NCI-H1694 treated with DMSO at 0.1 percent for 48 hours (cell line): ENCODE results near the gene HAGHL.

ENCODE experiments used
- DNase-seq: peaks from one replicate; lab custom pipeline; 2025; lab: John Stamatoyannopoulos, UW

Gene HAGHL, protein sequence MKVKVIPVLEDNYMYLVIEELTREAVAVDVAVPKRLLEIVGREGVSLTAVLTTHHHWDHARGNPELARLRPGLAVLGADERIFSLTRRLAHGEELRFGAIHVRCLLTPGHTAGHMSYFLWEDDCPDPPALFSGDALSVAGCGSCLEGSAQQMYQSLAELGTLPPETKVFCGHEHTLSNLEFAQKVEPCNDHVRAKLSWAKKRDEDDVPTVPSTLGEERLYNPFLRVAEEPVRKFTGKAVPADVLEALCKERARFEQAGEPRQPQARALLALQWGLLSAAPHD

DNA sequence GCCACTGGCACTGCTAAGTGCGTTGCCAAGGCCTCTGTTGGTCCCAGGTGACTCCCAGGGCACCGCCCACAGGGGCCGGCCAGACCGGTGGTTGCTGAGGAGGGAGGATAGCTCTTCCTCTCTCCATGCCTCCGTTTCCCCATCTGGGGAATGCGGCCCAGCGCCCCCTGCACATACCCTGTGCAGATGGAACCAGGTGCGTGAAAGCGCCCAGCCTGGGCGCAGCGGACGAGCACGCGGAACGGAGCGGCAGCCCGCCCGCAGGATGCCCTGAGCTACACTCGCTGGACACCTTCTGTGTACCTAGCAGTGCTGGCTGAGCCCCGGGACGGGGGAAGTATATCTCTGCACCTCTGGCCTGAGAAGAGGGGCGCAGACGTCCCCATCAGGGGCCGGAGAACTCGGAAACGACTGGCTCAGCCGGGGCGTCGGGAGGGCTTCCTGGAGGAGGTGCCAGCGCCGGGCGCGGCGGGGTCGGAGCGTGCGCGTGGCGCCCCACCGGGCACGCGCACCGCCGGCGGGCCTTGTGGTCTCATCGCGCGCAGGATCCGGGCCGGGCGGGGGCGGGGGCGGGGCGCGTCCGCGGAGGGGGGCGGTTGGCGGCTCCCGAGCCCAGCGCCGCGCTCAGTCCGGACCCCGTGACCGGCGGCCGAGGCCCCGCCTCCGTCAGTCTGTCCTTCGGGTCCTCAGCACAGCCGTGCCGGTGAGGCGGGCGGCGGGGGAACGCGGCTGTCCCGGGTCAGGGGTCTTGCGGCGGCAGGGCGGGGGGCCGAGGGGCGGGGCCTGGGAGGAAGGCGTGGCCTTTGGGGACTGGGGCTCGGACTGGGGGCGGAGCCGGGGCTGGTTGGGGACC is at the start of gene HAGHL, which contains the start of gene CCDC78:
Gene HAGHL (plus strand): TSS at position 669 of the 853 bp plus-strand sequence. CDS start 404 bp downstream, outside the sequence.
Gene CCDC78 (minus strand): TSS at position 6 of the 853 bp plus-strand sequence. CDS start 76 bp downstream, outside the sequence.
- DNase-seq, result no peak

DNA sequence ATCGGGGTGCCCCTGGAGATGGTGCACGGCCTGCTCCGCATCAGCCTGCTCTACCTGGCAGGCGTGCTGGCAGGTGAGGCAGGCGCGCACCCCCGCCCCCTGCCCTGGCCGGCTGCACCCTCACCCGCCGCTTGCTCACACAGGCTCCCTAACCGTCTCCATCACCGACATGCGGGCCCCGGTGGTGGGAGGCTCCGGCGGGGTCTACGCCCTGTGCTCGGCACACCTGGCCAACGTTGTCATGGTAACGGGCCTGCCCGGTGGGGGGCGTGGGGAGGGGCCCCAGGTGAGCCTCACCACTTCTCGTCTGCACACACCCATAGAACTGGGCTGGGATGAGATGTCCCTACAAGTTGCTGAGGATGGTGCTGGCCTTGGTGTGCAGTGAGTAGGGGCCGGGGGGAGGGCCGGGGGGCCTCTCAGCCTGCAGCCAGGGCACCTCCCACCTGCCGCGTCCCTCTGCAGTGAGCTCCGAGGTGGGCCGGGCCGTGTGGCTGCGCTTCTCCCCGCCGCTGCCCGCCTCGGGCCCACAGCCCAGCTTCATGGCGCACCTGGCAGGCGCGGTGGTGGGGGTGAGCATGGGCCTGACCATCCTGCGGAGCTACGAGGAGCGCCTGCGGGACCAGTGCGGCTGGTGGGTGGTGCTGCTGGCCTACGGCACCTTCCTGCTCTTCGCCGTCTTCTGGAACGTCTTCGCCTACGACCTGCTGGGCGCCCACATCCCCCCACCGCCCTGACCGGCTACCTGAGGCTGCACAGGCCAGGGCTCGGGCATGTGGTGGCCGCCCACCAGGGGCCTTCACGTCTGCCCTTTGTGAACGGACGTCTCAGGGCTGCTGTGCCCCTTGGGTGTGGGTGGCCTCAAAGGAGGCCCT is 49.4 kb upstream of the HAGHL start:
- no peak for DNase-seq

DNA sequence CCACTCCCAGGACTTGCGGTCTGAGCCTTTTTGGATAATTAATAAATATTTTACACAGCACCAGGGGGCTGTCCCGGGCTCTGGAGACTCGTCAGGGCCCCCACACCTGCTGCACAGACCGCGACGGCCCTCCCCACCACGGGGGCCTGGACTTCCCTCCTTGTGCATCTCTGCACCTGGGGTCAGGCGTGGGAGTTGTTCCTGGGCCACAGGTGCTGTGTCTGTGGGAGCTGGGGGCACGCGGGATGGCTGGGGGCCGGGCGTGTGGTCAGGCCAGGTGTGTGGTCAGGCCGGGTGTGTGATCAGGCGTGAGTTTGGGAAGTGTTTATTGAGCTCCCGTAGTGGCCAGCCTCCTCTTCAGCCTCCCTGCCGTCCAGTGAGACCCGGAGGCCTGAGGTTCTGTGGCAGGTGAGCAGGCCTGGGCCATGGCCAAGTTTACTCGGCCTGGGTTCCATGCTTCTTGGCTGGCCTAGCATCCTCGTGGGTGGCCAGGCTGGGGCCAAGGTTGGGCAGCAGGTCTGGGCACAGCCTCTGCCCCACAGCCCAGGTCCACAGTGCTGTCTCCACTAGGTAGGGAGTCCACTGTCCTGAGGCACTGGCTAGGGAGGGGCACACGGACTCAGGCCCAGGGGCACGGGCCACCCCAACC is 48.6 kb upstream of the HAGHL start:
- no peak for DNase-seq

DNA sequence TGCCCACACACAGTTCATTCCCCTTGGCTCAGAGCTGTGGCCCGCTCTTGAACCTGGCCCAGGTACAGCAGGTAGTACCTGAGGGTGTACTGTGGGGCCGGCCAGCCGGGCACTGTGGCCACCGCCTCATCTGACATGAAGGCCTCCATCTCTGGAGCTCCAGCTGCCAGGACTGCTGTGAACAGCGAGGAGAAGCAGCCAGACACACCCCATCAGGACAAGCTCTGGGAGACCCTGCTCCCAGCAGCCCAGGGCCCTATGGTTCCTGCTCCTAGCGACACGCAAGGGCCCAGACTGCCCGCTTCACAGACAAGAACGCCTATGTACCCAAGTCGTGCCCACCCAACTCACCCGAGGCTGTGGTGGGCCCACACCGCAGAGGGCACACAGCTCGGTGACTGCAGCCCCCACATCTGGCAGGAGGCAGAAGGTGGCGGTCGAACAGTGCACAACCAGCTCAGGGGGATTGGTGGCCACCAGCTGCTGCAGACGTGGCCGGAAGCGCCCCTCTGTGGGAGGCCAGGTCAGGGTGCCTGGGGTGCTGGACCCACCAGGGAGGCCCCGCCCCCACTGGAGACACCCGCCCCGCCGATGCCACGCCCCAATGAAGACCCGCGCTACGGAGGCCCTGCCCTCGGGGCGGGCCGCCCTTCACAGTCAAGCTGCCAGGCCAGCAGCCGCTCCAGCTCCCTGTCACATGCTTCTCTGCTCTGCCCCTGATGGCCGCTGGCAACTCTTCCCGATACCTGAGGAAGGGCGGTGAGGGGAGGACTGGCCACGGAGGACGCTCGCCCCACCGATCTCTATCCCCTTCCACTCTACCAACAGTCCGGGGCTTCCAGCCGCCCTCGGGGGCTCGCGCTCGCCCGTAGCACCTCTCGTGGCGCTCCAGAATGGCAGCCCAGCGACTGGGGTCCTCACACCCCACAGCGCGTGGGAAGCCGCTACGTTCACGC is 47.8 kb upstream of the HAGHL start:
- DNase-seq, result peak; percentile 27

DNA sequence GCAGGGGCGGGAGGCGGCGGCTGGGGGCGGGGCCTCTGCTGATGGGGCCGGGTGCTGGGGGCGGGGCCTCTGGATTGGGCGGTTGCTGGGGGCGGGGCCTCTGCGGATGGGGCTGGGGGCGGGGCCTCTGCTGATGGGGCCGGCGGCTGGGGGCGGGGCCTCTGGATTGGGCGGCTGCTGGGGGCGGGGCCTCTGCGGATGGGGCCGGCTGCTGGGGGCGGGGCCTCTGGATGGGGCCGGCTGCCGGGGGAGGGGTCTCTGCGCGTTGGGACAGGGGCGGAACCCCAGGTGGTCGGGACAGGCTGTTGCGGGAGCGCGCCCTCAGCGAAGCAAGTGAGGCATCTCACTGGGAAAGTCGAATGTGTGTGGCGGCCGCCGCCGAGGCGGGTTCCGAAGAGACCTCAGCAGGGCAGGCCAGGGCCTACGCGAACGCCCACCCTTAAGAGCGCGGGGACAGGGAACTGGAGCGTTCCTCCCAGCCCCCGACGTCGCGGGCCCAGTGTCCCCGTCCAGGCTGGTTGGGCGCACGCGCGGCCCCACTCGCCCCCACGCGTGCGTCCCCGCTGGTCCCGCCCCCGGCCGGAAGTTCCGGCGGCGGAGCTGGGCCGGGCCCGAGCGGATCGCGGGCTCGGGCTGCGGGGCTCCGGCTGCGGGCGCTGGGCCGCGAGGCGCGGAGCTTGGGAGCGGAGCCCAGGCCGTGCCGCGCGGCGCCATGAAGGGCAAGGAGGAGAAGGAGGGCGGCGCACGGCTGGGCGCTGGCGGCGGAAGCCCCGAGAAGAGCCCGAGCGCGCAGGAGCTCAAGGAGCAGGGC is 46.9 kb upstream of the HAGHL start, which contains the start of gene STUB1:
Gene STUB1 (plus strand): TSS at position 597 of the 811 bp plus-strand sequence. CDS start 116 bp downstream, at position 713.
- DNase-seq, result peak; percentile 49

DNA sequence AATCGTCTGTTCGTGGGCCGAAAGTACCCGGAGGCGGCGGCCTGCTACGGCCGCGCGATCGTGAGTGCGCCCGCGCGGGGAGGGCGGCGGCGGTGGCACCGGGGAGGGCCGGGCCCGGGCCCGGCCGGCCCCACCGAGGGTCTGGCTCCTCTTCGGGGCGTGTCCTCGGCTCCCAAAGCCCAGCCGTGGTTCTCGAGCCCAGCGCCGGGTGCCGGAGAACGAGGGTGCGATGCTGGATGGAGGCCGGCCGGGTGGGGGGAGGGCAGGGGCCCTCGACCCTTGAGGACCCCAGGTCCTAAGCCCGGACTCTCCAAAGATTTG is 46.3 kb upstream of the HAGHL start:
- DNase-seq, result no peak

DNA sequence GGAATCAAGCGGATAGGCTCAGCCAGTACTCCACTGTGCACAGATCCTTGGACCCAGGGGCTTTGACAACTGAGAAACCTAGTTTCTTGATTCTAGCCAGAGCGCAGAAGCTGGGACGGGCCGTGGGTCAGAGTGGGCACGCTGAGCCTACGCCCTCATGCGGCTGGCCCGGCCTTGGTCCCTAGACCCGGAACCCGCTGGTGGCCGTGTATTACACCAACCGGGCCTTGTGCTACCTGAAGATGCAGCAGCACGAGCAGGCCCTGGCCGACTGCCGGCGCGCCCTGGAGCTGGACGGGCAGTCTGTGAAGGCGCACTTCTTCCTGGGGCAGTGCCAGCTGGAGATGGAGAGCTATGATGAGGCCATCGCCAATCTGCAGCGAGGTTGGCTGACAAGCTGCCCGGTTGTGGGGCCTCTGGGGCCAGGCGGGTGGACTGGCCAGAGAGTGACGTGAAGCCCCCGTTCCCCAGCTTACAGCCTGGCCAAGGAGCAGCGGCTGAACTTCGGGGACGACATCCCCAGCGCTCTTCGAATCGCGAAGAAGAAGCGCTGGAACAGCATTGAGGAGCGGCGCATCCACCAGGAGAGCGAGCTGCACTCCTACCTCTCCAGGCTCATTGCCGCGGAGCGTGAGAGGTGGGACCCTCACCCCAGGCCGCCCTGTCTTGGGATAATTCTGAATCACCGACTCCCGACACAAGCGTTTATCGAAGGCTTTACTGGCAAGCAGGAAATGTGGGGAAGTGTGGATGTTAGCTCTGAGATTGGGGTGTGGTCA is 45.8 kb upstream of the HAGHL start:
- DNase-seq, result no peak

DNA sequence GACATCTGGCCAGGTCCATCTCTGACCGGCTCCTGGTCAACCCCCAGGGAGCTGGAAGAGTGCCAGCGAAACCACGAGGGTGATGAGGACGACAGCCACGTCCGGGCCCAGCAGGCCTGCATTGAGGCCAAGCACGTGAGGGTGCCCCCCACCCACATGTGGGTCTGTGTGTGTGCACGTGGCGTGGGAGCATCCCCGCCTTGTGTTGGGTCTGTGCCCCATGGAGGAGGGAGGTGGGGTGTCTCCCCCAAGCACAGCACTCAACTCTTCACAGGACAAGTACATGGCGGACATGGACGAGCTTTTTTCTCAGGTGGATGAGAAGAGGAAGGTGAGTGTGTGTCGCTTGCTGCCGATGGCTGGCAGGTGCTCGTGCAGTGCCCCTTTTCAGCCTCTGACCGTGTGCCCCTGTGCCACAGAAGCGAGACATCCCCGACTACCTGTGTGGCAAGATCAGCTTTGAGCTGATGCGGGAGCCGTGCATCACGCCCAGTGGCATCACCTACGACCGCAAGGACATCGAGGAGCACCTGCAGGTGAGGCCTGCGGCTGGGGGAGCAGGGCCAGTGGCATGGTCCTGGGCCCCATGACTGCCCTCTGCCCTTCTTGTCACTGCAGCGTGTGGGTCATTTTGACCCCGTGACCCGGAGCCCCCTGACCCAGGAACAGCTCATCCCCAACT is 45.0 kb upstream of the HAGHL start:
- no peak for DNase-seq

DNA sequence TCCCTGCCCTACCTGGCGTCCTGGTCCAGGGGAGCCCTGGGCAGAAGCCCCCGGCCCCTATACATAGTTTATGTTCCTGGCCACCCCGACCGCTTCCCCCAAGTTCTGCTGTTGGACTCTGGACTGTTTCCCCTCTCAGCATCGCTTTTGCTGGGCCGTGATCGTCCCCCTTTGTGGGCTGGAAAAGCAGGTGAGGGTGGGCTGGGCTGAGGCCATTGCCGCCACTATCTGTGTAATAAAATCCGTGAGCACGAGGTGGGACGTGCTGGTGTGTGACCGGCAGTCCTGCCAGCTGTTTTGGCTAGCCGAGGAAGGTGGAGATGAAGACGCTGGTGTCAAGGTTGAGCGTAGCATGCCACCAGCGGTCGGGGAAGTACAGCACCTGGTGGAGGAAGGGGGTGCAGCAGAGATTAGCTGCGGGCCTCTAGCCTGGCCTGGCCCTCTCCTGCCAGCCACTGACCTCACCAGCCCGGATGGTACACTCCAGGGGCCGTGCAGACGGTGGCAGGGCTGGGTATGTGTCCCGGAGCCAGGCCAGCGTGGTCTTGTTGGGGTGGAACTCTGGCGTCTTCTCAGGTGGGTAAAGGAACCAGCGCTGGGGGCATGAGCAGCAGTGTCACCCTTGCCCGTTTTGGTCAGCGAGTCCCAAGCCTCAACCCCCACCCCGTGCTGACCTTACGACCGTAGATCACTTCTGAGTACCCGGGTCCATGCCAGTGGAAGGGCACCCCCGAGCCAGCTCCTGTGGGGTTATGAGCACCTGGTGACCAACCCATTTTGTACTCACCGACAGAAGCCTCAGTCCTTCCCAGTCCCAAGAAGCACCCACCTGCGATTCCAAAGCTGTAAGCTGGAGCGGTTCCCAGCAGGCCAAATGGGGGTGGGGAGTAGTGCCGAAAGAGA is 44.2 kb upstream of the HAGHL start:
- DNase-seq, result no peak

DNA sequence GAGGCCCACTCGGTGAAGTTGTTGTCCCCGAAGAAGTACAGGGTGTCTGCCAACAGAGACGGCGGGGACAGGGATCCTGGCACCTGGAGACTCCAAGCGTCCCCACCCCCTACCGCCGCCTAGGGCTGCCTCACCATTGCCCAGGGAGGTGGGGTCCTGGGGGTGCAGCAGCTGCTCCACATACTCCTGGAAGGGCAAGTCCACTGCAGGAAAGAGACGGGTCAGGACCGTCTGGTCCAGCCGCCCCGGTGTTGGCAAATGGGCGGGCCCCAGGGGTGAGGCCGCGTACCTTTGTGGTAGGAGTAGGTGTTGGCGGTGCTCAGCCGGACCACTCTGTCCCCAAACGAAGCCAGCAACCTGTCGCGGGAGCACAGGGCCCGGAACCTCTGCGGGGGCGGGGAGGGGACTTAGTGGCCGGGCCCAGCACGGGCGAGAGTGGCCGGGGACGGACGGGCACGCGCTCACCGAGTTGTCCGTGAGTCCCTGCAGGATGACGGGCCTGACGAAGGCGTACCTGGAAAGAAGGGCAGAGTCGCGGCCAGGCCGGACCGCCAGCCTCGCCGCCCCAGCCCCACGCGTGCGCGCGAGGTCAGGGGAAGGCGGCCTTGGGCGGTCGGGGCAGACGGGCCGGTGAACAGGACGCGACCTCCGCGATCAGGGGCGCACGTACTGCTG is 43.4 kb upstream of the HAGHL start:
- no peak for DNase-seq

DNA sequence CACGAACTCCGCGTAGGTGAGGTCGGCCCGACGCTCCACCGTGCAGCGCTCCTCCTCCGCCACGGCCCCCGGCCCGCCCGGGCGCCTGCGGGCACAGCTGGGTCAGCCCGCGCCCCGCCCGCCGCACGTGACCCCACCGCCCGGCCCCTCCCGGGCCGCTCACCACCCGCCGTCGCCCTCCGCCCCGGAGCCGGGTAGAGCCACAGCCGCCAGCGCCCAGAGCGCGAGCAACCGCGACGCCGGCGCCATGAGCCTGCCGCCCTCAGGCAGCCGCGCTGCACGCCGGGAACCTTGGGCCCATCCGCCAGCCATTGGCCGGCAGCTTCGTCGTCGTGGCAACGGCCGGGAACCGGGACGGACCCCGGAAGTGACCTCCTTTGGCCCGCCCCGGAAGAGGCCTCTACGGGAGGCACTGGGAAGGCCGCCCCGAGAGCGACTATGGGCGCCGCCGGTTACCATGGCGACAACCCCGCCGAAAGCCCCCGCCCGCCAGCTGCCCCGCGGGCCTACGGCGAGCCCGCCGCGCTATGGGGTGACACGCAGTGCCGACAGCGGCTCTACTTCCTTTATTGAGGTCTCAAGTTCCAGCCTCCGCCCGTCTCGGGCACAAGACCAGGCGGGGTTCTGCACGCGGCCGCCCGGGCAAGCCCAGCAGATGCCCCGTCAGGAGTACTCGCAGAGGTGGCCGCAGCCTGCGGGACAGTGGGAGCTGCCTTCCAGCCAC is 42.7 kb upstream of the HAGHL start, which contains the start of gene JMJD8:
Gene JMJD8 (minus strand): TSS at position 264 of the 724 bp plus-strand sequence. CDS start 15 bp downstream, at position 249.
- DNase-seq, result peak; percentile 75

DNA sequence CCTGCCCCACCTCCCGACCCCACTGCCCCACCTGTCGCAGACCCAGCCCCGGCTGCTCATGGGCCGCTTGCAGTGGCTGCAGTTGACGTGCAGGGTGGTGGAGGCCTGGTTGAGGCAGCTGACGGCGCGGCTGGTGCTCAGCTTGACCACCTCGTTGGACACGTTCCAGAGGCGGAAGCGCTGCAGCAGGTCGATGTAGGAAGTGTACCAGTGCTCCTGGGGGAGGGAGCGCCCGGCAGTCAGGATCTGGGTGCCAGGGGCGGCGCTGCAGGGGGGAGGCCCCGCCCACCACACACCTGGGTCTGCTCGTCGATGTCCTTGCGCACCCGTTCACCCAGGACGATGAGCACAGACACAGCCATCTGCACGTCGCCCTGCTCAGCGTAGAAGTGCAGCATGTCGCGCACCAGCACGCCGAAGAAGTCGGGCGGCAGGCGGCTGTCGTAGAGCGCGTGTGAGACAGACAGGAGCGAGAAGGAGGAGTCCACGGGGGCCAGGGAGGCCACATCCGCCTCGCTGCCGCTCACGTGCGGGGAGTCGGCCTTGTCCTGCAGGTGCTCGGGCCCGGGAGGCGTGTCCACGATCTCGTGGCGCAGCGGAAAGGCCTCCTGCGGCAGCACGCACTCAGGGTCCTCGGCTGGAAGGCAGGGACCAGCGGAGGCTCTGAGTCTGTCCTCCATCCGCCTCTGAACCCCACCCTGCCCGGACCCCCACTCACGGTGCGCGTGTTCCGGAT is 41.8 kb upstream of the HAGHL start:
- no peak for DNase-seq

DNA sequence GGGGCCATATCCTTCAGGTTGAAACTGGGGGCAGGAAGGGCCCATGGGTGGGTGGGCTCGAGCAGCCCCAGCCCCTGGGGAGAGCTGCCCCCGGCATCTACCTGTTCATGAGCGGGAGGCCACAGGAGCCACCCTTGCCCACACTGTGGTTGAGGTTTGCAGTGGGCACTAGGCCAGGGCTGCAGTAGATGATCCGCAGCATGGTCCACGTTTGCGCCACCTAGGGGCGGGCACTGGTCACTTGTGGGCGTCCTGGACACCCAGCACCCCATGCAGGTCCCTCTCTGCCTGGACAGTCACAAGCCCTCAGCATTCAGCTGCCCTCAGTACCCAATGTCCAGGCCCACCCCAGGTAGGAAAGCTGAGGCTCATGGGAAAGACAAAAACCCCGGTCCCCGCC is 40.9 kb upstream of the HAGHL start:
- no peak for DNase-seq

DNA sequence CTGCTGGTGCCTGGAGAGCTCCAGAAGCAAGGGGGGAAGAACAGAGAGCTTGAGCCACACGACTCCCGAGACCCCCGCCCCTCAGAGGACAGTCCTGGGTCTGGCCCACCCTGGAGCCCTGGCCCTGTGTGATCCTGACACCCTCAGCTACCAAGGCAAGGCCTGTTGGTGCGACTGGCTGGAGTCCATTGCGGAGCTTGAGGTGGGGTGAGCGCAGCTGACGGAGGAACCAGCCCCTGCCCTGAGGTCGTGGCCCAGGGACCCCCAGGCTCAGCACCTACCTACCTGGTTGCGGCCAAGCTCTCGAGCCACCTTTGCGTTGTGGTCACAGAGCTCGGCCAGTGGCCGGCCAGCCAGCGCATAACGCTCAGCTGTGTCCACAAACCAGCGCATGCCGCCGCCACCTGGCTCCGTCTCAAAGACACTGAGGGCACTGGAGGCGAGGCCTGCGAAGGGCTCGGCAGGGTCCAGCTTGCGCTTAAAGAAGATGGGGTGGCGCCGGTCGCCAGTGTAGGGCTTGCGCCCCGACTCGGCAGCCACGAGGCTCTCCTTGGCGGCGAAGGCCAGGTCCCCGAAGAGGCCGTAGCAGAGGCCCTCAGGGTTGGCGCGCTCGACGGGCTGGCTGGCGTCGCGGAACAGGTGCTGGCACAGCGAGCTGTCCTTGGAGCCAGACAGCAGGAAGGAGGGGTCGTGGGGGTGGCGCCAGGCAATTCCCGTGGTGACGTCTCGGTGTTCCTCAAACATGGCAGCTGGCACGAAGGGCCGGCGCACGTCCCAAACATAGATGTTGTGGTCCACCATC is 40.2 kb upstream of the HAGHL start:
- DNase-seq, result no peak
